Measurements from ENCODE around the gene PYCR2.

DNA sequence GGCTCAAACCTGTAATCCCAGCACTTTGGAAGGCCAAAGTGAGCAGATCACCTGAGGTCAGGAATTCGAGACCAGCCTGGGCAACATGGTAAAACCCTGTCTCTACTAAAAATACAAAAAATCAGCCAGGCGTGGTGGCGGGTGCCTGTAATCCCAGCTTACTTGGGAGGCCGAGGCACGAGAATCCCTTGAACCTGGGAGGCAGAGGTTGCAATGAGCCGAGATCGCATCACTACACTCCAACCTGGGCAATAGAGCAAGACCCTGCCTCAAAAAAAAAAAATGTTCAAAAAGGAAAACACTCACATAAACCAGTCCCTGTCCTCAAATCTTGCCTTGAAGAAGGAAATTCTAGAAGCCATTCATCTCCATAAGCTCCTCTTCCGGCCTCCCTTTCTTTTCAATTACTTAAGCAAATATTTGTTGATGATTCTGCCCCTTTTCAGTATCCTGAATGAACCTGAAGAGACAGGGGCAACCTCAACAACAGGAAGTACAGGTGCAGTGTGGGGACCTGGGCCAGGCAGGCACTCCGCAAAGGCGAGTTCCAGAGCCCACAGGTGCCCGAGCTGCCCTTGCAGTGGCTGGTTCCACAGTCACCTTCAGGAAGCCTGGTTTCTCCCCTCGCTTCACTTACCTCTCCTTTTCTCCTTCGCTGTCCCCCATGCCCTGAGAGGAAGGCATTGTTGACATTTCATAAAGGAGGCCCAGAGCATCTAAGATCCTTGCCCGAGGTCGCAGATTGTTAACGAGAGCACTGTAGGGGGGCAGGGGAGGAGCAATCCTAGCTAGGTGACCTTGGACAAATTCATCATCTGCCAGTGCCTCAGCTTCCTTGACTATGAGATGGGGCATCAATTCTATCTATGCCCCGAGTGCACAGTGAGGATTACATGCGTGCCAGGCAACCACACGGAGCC, 26.2 kb downstream of the PYCR2 start:
- no peak for TF ChIP-seq BCL11A (IDR thresholded peaks at IDR 0.05; ENCODE audit: low read depth in 2 of 2, low read length in 2 of 2)
- TF ChIP-seq POLR2AphosphoS5 (IDR thresholded peaks at IDR 0.05; ENCODE audit: low read depth, low read length) = no peak
- TF ChIP-seq EP300 (IDR thresholded peaks at IDR 0.05; ENCODE audit: borderline replicate concordance in 1 of 2, low read depth in 2 of 2, low read length in 2 of 2) = no peak
- TF ChIP-seq EZH2 (IDR thresholded peaks at IDR 0.05; ENCODE audit: low read depth, low read length, severe bottlenecking) = no peak
- TF ChIP-seq, protein P1, sequence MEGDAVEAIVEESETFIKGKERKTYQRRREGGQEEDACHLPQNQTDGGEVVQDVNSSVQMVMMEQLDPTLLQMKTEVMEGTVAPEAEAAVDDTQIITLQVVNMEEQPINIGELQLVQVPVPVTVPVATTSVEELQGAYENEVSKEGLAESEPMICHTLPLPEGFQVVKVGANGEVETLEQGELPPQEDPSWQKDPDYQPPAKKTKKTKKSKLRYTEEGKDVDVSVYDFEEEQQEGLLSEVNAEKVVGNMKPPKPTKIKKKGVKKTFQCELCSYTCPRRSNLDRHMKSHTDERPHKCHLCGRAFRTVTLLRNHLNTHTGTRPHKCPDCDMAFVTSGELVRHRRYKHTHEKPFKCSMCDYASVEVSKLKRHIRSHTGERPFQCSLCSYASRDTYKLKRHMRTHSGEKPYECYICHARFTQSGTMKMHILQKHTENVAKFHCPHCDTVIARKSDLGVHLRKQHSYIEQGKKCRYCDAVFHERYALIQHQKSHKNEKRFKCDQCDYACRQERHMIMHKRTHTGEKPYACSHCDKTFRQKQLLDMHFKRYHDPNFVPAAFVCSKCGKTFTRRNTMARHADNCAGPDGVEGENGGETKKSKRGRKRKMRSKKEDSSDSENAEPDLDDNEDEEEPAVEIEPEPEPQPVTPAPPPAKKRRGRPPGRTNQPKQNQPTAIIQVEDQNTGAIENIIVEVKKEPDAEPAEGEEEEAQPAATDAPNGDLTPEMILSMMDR (IDR thresholded peaks at IDR 0.05; ENCODE audit: control extremely low read depth in 1 of 3, insufficient read depth in 1 of 3, low read depth in 1 of 3, low read length in 3 of 3) = no peak
